Gastroesophageal sphincter (tissue), 4 donors: ENCODE measurements around the gene PDE4B. TPM values are rescaled to one million over a fixed set of nuclear protein-coding genes. Genes with fewer than 3 reads are reported as not detected.

Experiments
- ATAC-seq: fragments of 150-250 bp; one replicate; pipeline ENCODE4 v1.9.1; 2016; ENCODE audit warnings: mild to moderate bottlenecking, moderate library complexity
- H3K27ac ChIP-seq, 4 donors: fragments of 200-600 bp; sonication (generic) in 3 of 4; 1 replicate in 3 of 4; 2 replicates in 1 of 4; pipeline ENCODE4 v1.5.1; 2016 to 2019
- H3K27me3 ChIP-seq: fragments of 200-600 bp; sonication (generic); one replicate; pipeline ENCODE4 v1.5.1; 2019
- H3K36me3 ChIP-seq, 2 donors: fragments of 200-600 bp; sonication (generic); one replicate each; pipeline ENCODE4 v1.5.1; 2019; ENCODE audit warnings: control low read depth in 1 of 2
- H3K4me1 ChIP-seq, 3 donors: fragments of 200-600 bp; sonication (generic); 1 replicate in 2 of 3; 2 replicates in 1 of 3; pipeline ENCODE4 v1.5.1; 2016 to 2019; ENCODE audit warnings: control low read depth in 2 of 3
- H3K4me3 ChIP-seq, 2 donors: fragments of 200-600 bp; sonication (generic); one replicate each; pipeline ENCODE4 v1.5.1; 2019; ENCODE audit warnings: mild to moderate bottlenecking in 1 of 2, moderate library complexity in 1 of 2
- H3K9me3 ChIP-seq, 3 donors: fragments of 200-600 bp; sonication (generic); one replicate each; pipeline ENCODE4 v1.5.1; 2017 to 2019; ENCODE audit warnings: control low read depth in 2 of 3
- CTCF ChIP-seq, 4 experiments: fragments of 200-600 bp in 2 of 4; fragments of 450-650 bp in 2 of 4; sonication (generic) in 1 of 4; IDR thresholded peaks; one replicate each; pipeline ENCODE4 v1.5.1; 2017 to 2019; ENCODE audit warnings: antibody characterized with exemption in 4 of 4, mild to moderate bottlenecking in 2 of 4, moderate library complexity in 2 of 4
- EP300 ChIP-seq: sonication (generic); formaldehyde crosslinking; IDR thresholded peaks from one replicate; pipeline ENCODE4 v1.6.1; 2017; ENCODE audit warnings: antibody characterized with exemption, mild to moderate bottlenecking
- POLR2A ChIP-seq, 2 donors: fragments of 450-650 bp; IDR thresholded peaks; one replicate each; pipeline ENCODE4 v1.6.1; 2017; ENCODE audit warnings: antibody characterized with exemption in 2 of 2, mild to moderate bottlenecking in 2 of 2, moderate library complexity in 1 of 2
- POLR2AphosphoS5 ChIP-seq: sonication (generic); formaldehyde crosslinking; IDR thresholded peaks from one replicate; pipeline ENCODE4 v1.6.1; 2017; ENCODE audit warnings: antibody characterized with exemption
- WGBS, 2 donors: methylation state at CpG; one replicate each; pipeline ENCODE4 v1.1.5; 2018; ENCODE audit warnings: low coverage in 1 of 2; 5-methylcytosine and 5-hydroxymethylcytosine counted together
- total RNA-seq, 4 donors: library from RNA; depleted of rRNA; stranded (reverse); fragments of >200 nt; gene quantifications; one replicate each; pipeline ENCODE4 v1.1.0, GENCODE V29; 2016

PDE4B gene
- total RNA-seq, 4 donors from 2014 or later = 5.9 to 16.2 (median 8.8) TPM

GRCh38 chr1:66334318-66334717 is 541.6 kb downstream of the PDE4B start:
- Histone ChIP-seq H3K4me1 (peaks cover 0 to 53% (median 0%) of the 10 kb centered on the region in 3 donors), H3K27ac (peak overlapping the region in 3 of 4 donors; percentile 35 to 85 (median 83))

GRCh38 chr1:66335125-66335524 is 542.4 kb downstream of the PDE4B start:
- Histone ChIP-seq H3K27me3 (no peaks in the 10 kb centered on the region), H3K27ac (peak overlapping the region in 3 of 4 donors; percentile 67 to 85 (median 67)), H3K36me3 (no peaks in the 10 kb centered on the region), H3K4me3 (peak overlapping the region in 1 of 2 donors; percentile 56), H3K9me3 (no peaks in the 10 kb centered on the region), H3K4me1 (peaks cover 0 to 57% (median 0%) of the 10 kb centered on the region in 3 donors)
- TF ChIP-seq EP300 (no peak), POLR2AphosphoS5 (no peak), POLR2A (IDR thresholded peaks at IDR 0.05) (no peak), CTCF (IDR thresholded peaks at IDR 0.05) (no peak)
- no peak for ATAC-seq
- 64 to 74% methylated on average over 2 of the region's 2 CpGs for WGBS, 2 donors

More at GRCh38 chr1:66334318-66334717, 541.6 kb downstream of the PDE4B start:
- H3K27me3 ChIP-seq = no peaks in the 10 kb centered on the region
- WGBS, 2 donors = 40 to 58% methylated on average over 1 to 2 of the region's 2 CpGs
- H3K4me3 ChIP-seq = peak overlapping the region; percentile 56 to 97
- H3K9me3 ChIP-seq = no peaks in the 10 kb centered on the region
- ATAC-seq = no peak
- no peaks in the 10 kb centered on the region for H3K36me3 ChIP-seq
- no peak for TF ChIP-seq POLR2A (IDR thresholded peaks at IDR 0.05)
- no peak for TF ChIP-seq POLR2AphosphoS5
- no peak for TF ChIP-seq CTCF (IDR thresholded peaks at IDR 0.05)
- TF ChIP-seq EP300 = no peak

- ATAC-seq = peak; percentile 84
- H3K27ac ChIP-seq = peak overlapping the region; percentile 61 to 85 (median 67)
- TF ChIP-seq EP300 (no peak), CTCF (IDR thresholded peaks at IDR 0.05) (no peak), POLR2A (IDR thresholded peaks at IDR 0.05) (peak in 1 of 2 donors; percentile 22), POLR2AphosphoS5 (peak; percentile 38)
- peak overlapping the region in 1 of 2 donors; percentile 23 for H3K4me3 ChIP-seq
- no peaks in the 10 kb centered on the region for H3K9me3 ChIP-seq
- no peaks in the 10 kb centered on the region for H3K36me3 ChIP-seq
- WGBS, 2 donors = 64 to 84% methylated on average over 4 of the region's 10 CpGs
- H3K4me1 ChIP-seq = peaks cover 0 to 58% (median 0%) of the 10 kb centered on the region in 3 donors
- no peaks in the 10 kb centered on the region for H3K27me3 ChIP-seq
Observed at GRCh38 chr1:66335859-66336640, 543.4 kb downstream of the PDE4B start.

- Histone ChIP-seq H3K4me3 (no peak overlapping the region), H3K4me1 (peaks cover 0 to 53% (median 0%) of the 10 kb centered on the region in 3 donors), H3K36me3 (no peaks in the 10 kb centered on the region), H3K27me3 (no peaks in the 10 kb centered on the region), H3K27ac (peak overlapping the region; percentile 39 to 85 (median 67)), H3K9me3 (no peaks in the 10 kb centered on the region)
- no peak for ATAC-seq
- 77 to 86% methylated on average over 1 to 2 of the region's 2 CpGs for WGBS, 2 donors
- TF ChIP-seq POLR2A (IDR thresholded peaks at IDR 0.05) = no peak
- no peak for TF ChIP-seq POLR2AphosphoS5
- no peak for TF ChIP-seq CTCF (IDR thresholded peaks at IDR 0.05)
- no peak for TF ChIP-seq EP300
Observed at GRCh38 chr1:66336641-66336990, 543.9 kb downstream of the PDE4B start.

GRCh38 chr1:66337249-66337648 is 544.6 kb downstream of the PDE4B start:
- H3K9me3 ChIP-seq = no peaks in the 10 kb centered on the region
- peaks cover 0 to 52% (median 0%) of the 10 kb centered on the region in 3 donors for H3K4me1 ChIP-seq
- no peak overlapping the region for H3K4me3 ChIP-seq
- ATAC-seq = no peak
- WGBS, 2 donors = 100% methylated on average over 3 of the region's 5 CpGs; no CpG with 5 or more reads in 1 of the 2 donors
- H3K36me3 ChIP-seq = no peaks in the 10 kb centered on the region
- no peaks in the 10 kb centered on the region for H3K27me3 ChIP-seq
- H3K27ac ChIP-seq = peak overlapping the region in 3 of 4 donors; percentile 67 to 85 (median 67)
- no peak for TF ChIP-seq POLR2AphosphoS5
- TF ChIP-seq POLR2A (IDR thresholded peaks at IDR 0.05) = no peak
- TF ChIP-seq CTCF (IDR thresholded peaks at IDR 0.05) = no peak
- no peak for TF ChIP-seq EP300
